Fibroblast of villous mesenchyme (primary cell): ENCODE data around the gene RTP2. TPM values are rescaled to one million over a fixed set of nuclear protein-coding genes. Genes with fewer than 3 reads are reported as not detected.

ENCODE experiments used
- DNase-seq: peaks from one replicate; pipeline ENCODE4 v3.0.0-alpha.2; 2010; ENCODE audit warnings: low read depth
- H3K4me3 ChIP-seq: 2 replicates; pipeline ENCODE4 v1.5.1; 2011; ENCODE audit warnings: low read depth, mild to moderate bottlenecking, low read length
- total RNA-seq: library from RNA; depleted of rRNA; stranded (reverse); fragments of >200 nt; gene quantifications from 2 replicates; pipeline ENCODE4 v1.2.3, GENCODE V29; 2012
- TF ChIP-seq, protein P1 (sequence below): IDR thresholded peaks from 2 replicates; pipeline ENCODE4 v1.5.1; 2012; ENCODE audit warnings: low read depth, mild to moderate bottlenecking, low read length; ENCODE audit not compliant: insufficient read depth

Gene RTP2
- total RNA-seq, 1 donor = not detected

DNA sequence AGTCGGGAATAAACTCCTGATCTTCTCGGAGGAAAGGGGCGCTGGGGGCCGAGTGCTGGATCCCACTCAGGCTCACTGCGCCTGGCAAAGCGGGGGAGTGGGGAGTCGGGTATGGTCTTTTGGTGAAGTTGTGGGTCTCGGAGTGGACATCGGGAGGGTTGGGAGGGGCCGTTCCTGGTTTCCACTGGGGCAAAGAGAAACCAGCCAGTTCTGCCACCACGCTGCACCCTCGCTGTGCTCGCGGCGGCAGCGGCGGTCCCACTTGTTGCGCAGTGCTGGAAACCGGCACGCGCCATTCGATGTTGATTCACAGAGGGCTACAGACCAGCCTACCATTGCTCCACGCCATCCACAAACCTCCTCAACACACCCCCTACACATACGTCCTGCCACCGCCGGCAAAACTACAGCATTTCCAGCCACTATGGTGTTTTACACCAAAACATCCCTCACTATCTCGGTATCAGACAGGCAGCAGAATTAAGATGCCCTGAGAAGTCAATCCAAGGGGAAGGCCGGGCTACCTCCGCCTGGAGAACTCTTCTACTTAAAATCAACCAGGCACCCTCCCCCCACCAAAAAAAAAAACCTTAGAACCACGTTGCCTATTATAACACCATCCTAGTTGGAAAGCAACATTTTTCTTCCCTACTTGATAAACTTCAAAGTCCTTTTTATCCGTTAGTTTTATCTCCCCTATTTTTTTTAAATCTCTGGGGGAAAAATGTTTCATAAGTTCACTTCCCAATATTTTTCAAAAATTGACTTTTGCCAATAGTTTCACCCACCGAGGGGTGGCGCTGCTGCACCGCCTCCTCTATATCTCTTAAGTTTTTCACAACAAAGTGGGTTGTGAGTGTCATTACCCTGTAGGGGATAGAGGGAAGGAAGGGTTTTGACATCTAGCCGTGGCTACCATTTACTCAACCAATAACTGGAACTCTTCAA lies 39.3 kb upstream of the RTP2 start:
- peak overlapping the region; percentile 93 for H3K4me3 ChIP-seq
- peak; percentile 89 for DNase-seq
- TF ChIP-seq, protein P1, sequence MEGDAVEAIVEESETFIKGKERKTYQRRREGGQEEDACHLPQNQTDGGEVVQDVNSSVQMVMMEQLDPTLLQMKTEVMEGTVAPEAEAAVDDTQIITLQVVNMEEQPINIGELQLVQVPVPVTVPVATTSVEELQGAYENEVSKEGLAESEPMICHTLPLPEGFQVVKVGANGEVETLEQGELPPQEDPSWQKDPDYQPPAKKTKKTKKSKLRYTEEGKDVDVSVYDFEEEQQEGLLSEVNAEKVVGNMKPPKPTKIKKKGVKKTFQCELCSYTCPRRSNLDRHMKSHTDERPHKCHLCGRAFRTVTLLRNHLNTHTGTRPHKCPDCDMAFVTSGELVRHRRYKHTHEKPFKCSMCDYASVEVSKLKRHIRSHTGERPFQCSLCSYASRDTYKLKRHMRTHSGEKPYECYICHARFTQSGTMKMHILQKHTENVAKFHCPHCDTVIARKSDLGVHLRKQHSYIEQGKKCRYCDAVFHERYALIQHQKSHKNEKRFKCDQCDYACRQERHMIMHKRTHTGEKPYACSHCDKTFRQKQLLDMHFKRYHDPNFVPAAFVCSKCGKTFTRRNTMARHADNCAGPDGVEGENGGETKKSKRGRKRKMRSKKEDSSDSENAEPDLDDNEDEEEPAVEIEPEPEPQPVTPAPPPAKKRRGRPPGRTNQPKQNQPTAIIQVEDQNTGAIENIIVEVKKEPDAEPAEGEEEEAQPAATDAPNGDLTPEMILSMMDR = peak; percentile 86

- TF ChIP-seq, protein P1 = peak; percentile 85
- peak; percentile 93 for DNase-seq
- peak overlapping the region; percentile 93 for H3K4me3 ChIP-seq
Observed at GRCh38 chr3:187740421-187741399, 38.4 kb upstream of the RTP2 start.

DNA sequence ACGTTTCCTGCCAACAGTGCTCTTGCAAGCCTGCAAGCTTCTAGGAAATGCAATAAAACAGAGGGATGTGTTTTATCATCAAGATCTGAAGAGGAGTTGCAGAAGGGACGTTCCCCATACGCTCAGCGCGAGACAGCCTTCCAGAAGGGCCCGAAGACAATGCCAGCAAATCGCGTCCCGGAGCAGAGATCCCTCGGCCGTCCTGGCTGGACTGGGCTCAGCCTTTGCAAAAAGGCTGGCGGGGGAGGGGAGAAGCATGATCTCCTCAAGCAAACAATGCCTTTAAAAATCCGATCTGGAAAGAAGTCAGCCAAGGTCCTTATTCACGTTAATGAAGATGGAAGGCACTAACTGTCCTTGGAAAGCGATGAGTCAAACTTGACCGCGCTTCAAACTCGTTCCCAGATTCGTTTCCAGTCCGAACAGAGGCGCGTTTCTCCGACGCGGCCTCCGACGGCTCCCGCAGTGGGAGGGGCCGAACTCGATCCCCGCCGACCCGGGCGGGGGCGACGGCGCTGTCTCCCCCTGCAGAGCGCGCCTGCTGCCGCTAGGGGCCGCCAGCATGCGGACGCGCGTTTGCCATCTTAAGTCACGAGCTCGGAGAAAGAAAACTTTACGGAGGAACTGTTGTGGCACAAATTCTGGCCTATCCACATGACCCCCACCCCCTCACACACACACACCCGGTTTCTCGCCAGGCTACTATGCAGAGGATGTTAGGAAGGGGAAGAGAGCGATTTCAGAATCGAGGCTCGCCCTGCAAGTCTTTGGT lies 37.4 kb upstream of the RTP2 start:
- DNase-seq = peak; percentile 92
- peak overlapping the region; percentile 93 for H3K4me3 ChIP-seq
- TF ChIP-seq, protein P1 = peak; percentile 97

DNA sequence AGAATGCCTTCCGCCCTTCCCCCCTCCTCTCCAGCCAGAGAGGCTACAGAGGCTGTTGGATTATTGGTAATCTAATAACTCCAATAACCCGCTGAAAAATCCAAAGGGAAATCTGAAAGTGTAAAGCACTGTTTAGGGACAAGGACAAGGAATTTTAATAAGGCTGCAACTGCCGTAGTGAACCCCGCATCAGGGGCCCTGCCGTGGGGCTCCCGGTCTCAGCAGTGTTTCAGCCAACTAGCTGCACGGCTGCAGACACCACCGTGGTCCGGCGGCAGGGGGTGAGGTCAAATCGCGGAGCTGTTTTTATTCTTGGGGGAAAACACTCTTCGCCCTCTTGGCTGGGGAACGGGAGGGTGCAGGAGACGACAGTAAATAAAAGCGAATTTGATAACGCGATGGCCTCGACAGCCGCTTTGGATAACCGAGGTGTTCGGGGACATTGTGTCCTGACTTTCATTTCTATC lies 36.8 kb upstream of the RTP2 start:
- DNase-seq = no peak
- H3K4me3 ChIP-seq = peak overlapping the region; percentile 93
- TF ChIP-seq, protein P1 = no peak

GRCh38 chr3:187738331-187739093 lies 36.2 kb upstream of the RTP2 start:
- DNase-seq = peak; percentile 94
- TF ChIP-seq, protein P1 = peak; percentile 80
- H3K4me3 ChIP-seq = peak overlapping the region; percentile 93
